ENCODE data around the gene CNTN5. TPM values are rescaled to one million over a fixed set of nuclear protein-coding genes. Genes with fewer than 3 reads are reported as not detected.

CNTN5 gene
- total RNA-seq, 1 experiment from 2014 or later: not detected

DNA sequence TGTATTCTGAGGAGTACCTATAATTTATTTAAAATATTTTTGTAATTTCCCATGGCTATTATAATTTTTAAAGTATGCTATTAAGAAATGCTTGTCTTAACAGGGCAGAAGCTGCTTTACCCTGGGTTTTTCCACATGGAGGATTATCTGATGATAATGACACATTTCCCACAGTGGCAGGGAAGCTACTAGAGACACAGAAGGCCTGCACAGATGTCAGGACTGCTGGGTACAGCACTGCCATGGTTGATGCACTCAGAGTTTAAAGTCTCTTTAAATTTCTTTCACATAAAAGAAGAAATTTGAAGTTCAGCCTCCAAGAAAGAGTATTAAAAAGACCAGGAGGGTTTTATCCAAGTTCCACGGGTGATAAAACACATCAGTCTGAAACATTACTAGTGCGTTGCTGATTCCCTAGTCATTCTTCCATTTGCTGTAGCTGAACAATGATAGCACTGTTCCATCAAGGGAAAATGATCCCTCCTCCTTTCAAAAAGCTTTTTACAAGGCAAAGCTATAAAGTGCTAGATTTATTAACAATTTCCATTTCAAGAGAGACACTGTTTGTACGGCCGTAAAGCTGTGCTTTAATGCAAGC, 363.0 kb downstream of the CNTN5 start:
- H2AFZ ChIP-seq (ENCODE audit: low read length): no peak overlapping the region
- DNase-seq: no peak
- WGBS (ENCODE audit: extremely low coverage, insufficient read length, low lambda C conversion rate): no CpG with 5 or more reads among the region's 4 CpGs

More for the DNA sequence above, 363.0 kb downstream of the CNTN5 start:
- Histone ChIP-seq H4K91ac (ENCODE audit: insufficient read length, low read depth, low read length) (no peak overlapping the region), H2BK12ac (ENCODE audit: insufficient read length, low read depth, low read length) (no peak overlapping the region), H3K9me3 (ENCODE audit: control insufficient read depth, low read depth, low read length) (no peaks in the 10 kb centered on the region), H4K5ac (ENCODE audit: insufficient read length, low read depth, low read length) (no peak overlapping the region), H3T11ph (ENCODE audit: low read length) (no peak overlapping the region), H4K8ac (replicated peaks; ENCODE audit: insufficient read length, low read depth, low read length) (no peak overlapping the region), H2AK5ac (ENCODE audit: insufficient read length, low read length) (no peak overlapping the region), H3K79me2 (ENCODE audit: insufficient read depth, low read length) (no peaks in the 10 kb centered on the region), H3K4me1 (ENCODE audit: insufficient read depth, low read length) (no peaks in the 10 kb centered on the region), H3K4me2 (ENCODE audit: insufficient read depth, insufficient read length, low read length) (no peak overlapping the region), H2BK5ac (ENCODE audit: insufficient read length, low read length) (no peak overlapping the region), H3K27ac (ENCODE audit: insufficient read length, low read depth, low read length) (no peak overlapping the region), H3K9ac (ENCODE audit: extremely low read depth, insufficient read length, low read length) (no peak overlapping the region), H2BK20ac (ENCODE audit: low read depth, low read length, poor library complexity, severe bottlenecking) (no peak overlapping the region), H3K4ac (ENCODE audit: low read depth, low read length) (no peak overlapping the region), H3K79me1 (ENCODE audit: insufficient read depth, low read depth, low read length, poor library complexity, severe bottlenecking) (no peaks in the 10 kb centered on the region), H3K18ac (ENCODE audit: insufficient read length, low read depth, low read length) (no peak overlapping the region), H3K56ac (ENCODE audit: insufficient read length, low read depth, low read length) (no peak overlapping the region), H2BK120ac (ENCODE audit: low read depth, low read length, poor library complexity, severe bottlenecking) (no peak overlapping the region), H3K14ac (ENCODE audit: insufficient read depth, low read length) (no peak overlapping the region), H3K27me3 (ENCODE audit: insufficient read depth, low read length) (no peaks in the 10 kb centered on the region), H3K23me2 (ENCODE audit: insufficient read length, low read depth, low read length, poor library complexity, severe bottlenecking) (no peaks in the 10 kb centered on the region), H4K20me1 (ENCODE audit: control insufficient read depth, insufficient read depth, insufficient read length) (no peaks in the 10 kb centered on the region), H3K23ac (ENCODE audit: insufficient read length, low read depth, low read length) (no peak overlapping the region), H2BK15ac (ENCODE audit: low read depth, low read length) (no peak overlapping the region)
- Mint-ChIP-seq H3K4me1 (no peaks in the 10 kb centered on the region), H3K36me3 (ENCODE audit: insufficient read depth in 1 of 3, low read depth in 3 of 3) (no peaks in the 10 kb centered on the region), H3K9me3 (no peaks in the 10 kb centered on the region), H3K4me3 (no peak overlapping the region), H3K27me3 (ENCODE audit: low read depth) (no peaks in the 10 kb centered on the region), H3K27ac (no peak overlapping the region)
- TF ChIP-seq, protein P1, sequence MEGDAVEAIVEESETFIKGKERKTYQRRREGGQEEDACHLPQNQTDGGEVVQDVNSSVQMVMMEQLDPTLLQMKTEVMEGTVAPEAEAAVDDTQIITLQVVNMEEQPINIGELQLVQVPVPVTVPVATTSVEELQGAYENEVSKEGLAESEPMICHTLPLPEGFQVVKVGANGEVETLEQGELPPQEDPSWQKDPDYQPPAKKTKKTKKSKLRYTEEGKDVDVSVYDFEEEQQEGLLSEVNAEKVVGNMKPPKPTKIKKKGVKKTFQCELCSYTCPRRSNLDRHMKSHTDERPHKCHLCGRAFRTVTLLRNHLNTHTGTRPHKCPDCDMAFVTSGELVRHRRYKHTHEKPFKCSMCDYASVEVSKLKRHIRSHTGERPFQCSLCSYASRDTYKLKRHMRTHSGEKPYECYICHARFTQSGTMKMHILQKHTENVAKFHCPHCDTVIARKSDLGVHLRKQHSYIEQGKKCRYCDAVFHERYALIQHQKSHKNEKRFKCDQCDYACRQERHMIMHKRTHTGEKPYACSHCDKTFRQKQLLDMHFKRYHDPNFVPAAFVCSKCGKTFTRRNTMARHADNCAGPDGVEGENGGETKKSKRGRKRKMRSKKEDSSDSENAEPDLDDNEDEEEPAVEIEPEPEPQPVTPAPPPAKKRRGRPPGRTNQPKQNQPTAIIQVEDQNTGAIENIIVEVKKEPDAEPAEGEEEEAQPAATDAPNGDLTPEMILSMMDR (conservative IDR thresholded peaks at IDR 0.05): no peak
